Measurements from ENCODE around the gene CACNB4.

The CACNB4 gene

GRCh38 chr2:151819920-151820319 is 278.9 kb downstream of the CACNB4 start:
- no peak overlapping the region for H3K27ac ChIP-seq (ENCODE audit: low read depth, low read length, severe bottlenecking)
- no peak overlapping the region for H3K4me3 ChIP-seq (ENCODE audit: extremely low read depth, insufficient read depth, low read length, poor library complexity, severe bottlenecking)
- H3K9me3 ChIP-seq (ENCODE audit: control insufficient read depth, low read length), result no peaks in the 10 kb centered on the region
- WGBS, 2 experiments (ENCODE audit: insufficient coverage in 2 of 2), result 90% methylated on average over 2 of the region's 2 CpGs; no CpG with 5 or more reads in 1 of the 2 experiments
- peaks cover 36% of the 10 kb centered on the region for H3K36me3 ChIP-seq (ENCODE audit: control insufficient read depth, insufficient read depth, low read length)
- peaks cover 4% of the 10 kb centered on the region for H3K4me1 ChIP-seq (ENCODE audit: control insufficient read depth, insufficient read depth, low read length, poor library complexity, severe bottlenecking)

- H3K9me3 ChIP-seq (ENCODE audit: control insufficient read depth, low read length), result no peaks in the 10 kb centered on the region
- H3K27ac ChIP-seq (ENCODE audit: low read depth, low read length, severe bottlenecking), result no peak overlapping the region
- H3K36me3 ChIP-seq (ENCODE audit: control insufficient read depth, insufficient read depth, low read length), result peaks cover 50% of the 10 kb centered on the region
- no peak overlapping the region for H3K4me3 ChIP-seq (ENCODE audit: extremely low read depth, insufficient read depth, low read length, poor library complexity, severe bottlenecking)
- WGBS, 2 experiments (ENCODE audit: insufficient coverage in 2 of 2), result 89 to 100% methylated on average over 1 to 2 of the region's 3 CpGs
- no peaks in the 10 kb centered on the region for H3K4me1 ChIP-seq (ENCODE audit: control insufficient read depth, insufficient read depth, low read length, poor library complexity, severe bottlenecking)
These were observed 280.9 kb downstream of the CACNB4 start for GRCh38 chr2:151817929-151818328.

- 88 to 93% methylated on average over 1 of the region's 2 CpGs for WGBS, 2 experiments (ENCODE audit: insufficient coverage in 2 of 2)
- H3K27ac ChIP-seq (ENCODE audit: low read depth, low read length, severe bottlenecking), result no peak overlapping the region
- no peak overlapping the region for H3K4me3 ChIP-seq (ENCODE audit: extremely low read depth, insufficient read depth, low read length, poor library complexity, severe bottlenecking)
- H3K9me3 ChIP-seq (ENCODE audit: control insufficient read depth, low read length), result no peaks in the 10 kb centered on the region
- H3K4me1 ChIP-seq (ENCODE audit: control insufficient read depth, insufficient read depth, low read length, poor library complexity, severe bottlenecking), result no peaks in the 10 kb centered on the region
- H3K36me3 ChIP-seq (ENCODE audit: control insufficient read depth, insufficient read depth, low read length), result peaks cover 50% of the 10 kb centered on the region
These were observed 282.0 kb downstream of the CACNB4 start for GRCh38 chr2:151816843-151817242.

GRCh38 chr2:151815821-151816489 is 282.9 kb downstream of the CACNB4 start:
- no peaks in the 10 kb centered on the region for H3K9me3 ChIP-seq (ENCODE audit: control insufficient read depth, low read length)
- WGBS, 2 experiments (ENCODE audit: insufficient coverage in 2 of 2), result 93 to 98% methylated on average over 5 to 6 of the region's 9 CpGs
- H3K4me3 ChIP-seq (ENCODE audit: extremely low read depth, insufficient read depth, low read length, poor library complexity, severe bottlenecking), result no peak overlapping the region
- H3K27ac ChIP-seq (ENCODE audit: low read depth, low read length, severe bottlenecking), result no peak overlapping the region
- peaks cover 56% of the 10 kb centered on the region for H3K36me3 ChIP-seq (ENCODE audit: control insufficient read depth, insufficient read depth, low read length)
- no peaks in the 10 kb centered on the region for H3K4me1 ChIP-seq (ENCODE audit: control insufficient read depth, insufficient read depth, low read length, poor library complexity, severe bottlenecking)

- H3K4me1 ChIP-seq (ENCODE audit: control insufficient read depth, insufficient read depth, low read length, poor library complexity, severe bottlenecking), result no peaks in the 10 kb centered on the region
- WGBS, 2 experiments (ENCODE audit: insufficient coverage in 2 of 2), result 100% methylated on average over 1 of the region's 1 CpG; no CpG with 5 or more reads in 1 of the 2 experiments
- H3K9me3 ChIP-seq (ENCODE audit: control insufficient read depth, low read length), result no peaks in the 10 kb centered on the region
- H3K36me3 ChIP-seq (ENCODE audit: control insufficient read depth, insufficient read depth, low read length), result peaks cover 63% of the 10 kb centered on the region
- H3K27ac ChIP-seq (ENCODE audit: low read depth, low read length, severe bottlenecking), result no peak overlapping the region
- no peak overlapping the region for H3K4me3 ChIP-seq (ENCODE audit: extremely low read depth, insufficient read depth, low read length, poor library complexity, severe bottlenecking)
These were observed 288.4 kb downstream of the CACNB4 start for GRCh38 chr2:151810489-151810888.

GRCh38 chr2:151809073-151809383 is 289.8 kb downstream of the CACNB4 start:
- no CpG with 5 or more reads among the region's 1 CpG for WGBS, 2 experiments (ENCODE audit: insufficient coverage in 2 of 2)
- Histone ChIP-seq H3K27ac (ENCODE audit: low read depth, low read length, severe bottlenecking) (no peak overlapping the region), H3K36me3 (ENCODE audit: control insufficient read depth, insufficient read depth, low read length) (peaks cover 52% of the 10 kb centered on the region), H3K4me3 (ENCODE audit: extremely low read depth, insufficient read depth, low read length, poor library complexity, severe bottlenecking) (no peak overlapping the region), H3K9me3 (ENCODE audit: control insufficient read depth, low read length) (no peaks in the 10 kb centered on the region), H3K4me1 (ENCODE audit: control insufficient read depth, insufficient read depth, low read length, poor library complexity, severe bottlenecking) (no peaks in the 10 kb centered on the region)

GRCh38 chr2:151808258-151809072 is 290.4 kb downstream of the CACNB4 start:
- Histone ChIP-seq H3K9me3 (ENCODE audit: control insufficient read depth, low read length) (no peaks in the 10 kb centered on the region), H3K27ac (ENCODE audit: low read depth, low read length, severe bottlenecking) (no peak overlapping the region), H3K36me3 (ENCODE audit: control insufficient read depth, insufficient read depth, low read length) (peaks cover 54% of the 10 kb centered on the region), H3K4me3 (ENCODE audit: extremely low read depth, insufficient read depth, low read length, poor library complexity, severe bottlenecking) (no peak overlapping the region), H3K4me1 (ENCODE audit: control insufficient read depth, insufficient read depth, low read length, poor library complexity, severe bottlenecking) (no peaks in the 10 kb centered on the region)
- 85 to 91% methylated on average over 2 to 5 of the region's 5 CpGs for whole genome bisulfite sequencing, 2 experiments (ENCODE audit: insufficient coverage in 2 of 2)

GRCh38 chr2:151805961-151806360 is 292.9 kb downstream of the CACNB4 start:
- H3K9me3 ChIP-seq (ENCODE audit: control insufficient read depth, low read length), result no peaks in the 10 kb centered on the region
- no peaks in the 10 kb centered on the region for H3K4me1 ChIP-seq (ENCODE audit: control insufficient read depth, insufficient read depth, low read length, poor library complexity, severe bottlenecking)
- H3K36me3 ChIP-seq (ENCODE audit: control insufficient read depth, insufficient read depth, low read length), result peaks cover 43% of the 10 kb centered on the region
- no peak overlapping the region for H3K4me3 ChIP-seq (ENCODE audit: extremely low read depth, insufficient read depth, low read length, poor library complexity, severe bottlenecking)
- no peak overlapping the region for H3K27ac ChIP-seq (ENCODE audit: low read depth, low read length, severe bottlenecking)

- H3K27ac ChIP-seq (ENCODE audit: low read depth, low read length, severe bottlenecking), result no peak overlapping the region
- no CpG with 5 or more reads among the region's 1 CpG for WGBS, 2 experiments (ENCODE audit: insufficient coverage in 2 of 2)
- H3K36me3 ChIP-seq (ENCODE audit: control insufficient read depth, insufficient read depth, low read length), result peaks cover 41% of the 10 kb centered on the region
These were observed 293.5 kb downstream of the CACNB4 start for GRCh38 chr2:151805343-151805742.

GRCh38 chr2:151803811-151804210 is 295.0 kb downstream of the CACNB4 start:
- Histone ChIP-seq H3K36me3 (ENCODE audit: control insufficient read depth, insufficient read depth, low read length) (peaks cover 47% of the 10 kb centered on the region), H3K9me3 (ENCODE audit: control insufficient read depth, low read length) (no peaks in the 10 kb centered on the region), H3K27ac (ENCODE audit: low read depth, low read length, severe bottlenecking) (no peak overlapping the region), H3K4me3 (ENCODE audit: extremely low read depth, insufficient read depth, low read length, poor library complexity, severe bottlenecking) (no peak overlapping the region), H3K4me1 (ENCODE audit: control insufficient read depth, insufficient read depth, low read length, poor library complexity, severe bottlenecking) (no peaks in the 10 kb centered on the region)

More at GRCh38 chr2:151805343-151805742, 293.5 kb downstream of the CACNB4 start:
- Histone ChIP-seq H3K9me3 (ENCODE audit: control insufficient read depth, low read length) (no peaks in the 10 kb centered on the region), H3K4me3 (ENCODE audit: extremely low read depth, insufficient read depth, low read length, poor library complexity, severe bottlenecking) (no peak overlapping the region), H3K4me1 (ENCODE audit: control insufficient read depth, insufficient read depth, low read length, poor library complexity, severe bottlenecking) (no peaks in the 10 kb centered on the region)

GRCh38 chr2:151802315-151802714 is 296.5 kb downstream of the CACNB4 start:
- H3K4me1 ChIP-seq (ENCODE audit: control insufficient read depth, insufficient read depth, low read length, poor library complexity, severe bottlenecking), result no peaks in the 10 kb centered on the region
- no peaks in the 10 kb centered on the region for H3K9me3 ChIP-seq (ENCODE audit: control insufficient read depth, low read length)
- WGBS, 2 experiments (ENCODE audit: insufficient coverage in 2 of 2), result no CpG with 5 or more reads among the region's 2 CpGs
- H3K27ac ChIP-seq (ENCODE audit: low read depth, low read length, severe bottlenecking), result no peak overlapping the region
- no peak overlapping the region for H3K4me3 ChIP-seq (ENCODE audit: extremely low read depth, insufficient read depth, low read length, poor library complexity, severe bottlenecking)
- H3K36me3 ChIP-seq (ENCODE audit: control insufficient read depth, insufficient read depth, low read length), result peaks cover 45% of the 10 kb centered on the region
